ENCODE measurements around the gene ZNF12.

- TF ChIP-seq TAF1 (IDR thresholded peaks at IDR 0.05; ENCODE audit: borderline replicate concordance, low read depth, low read length) (no peak), POLR2A (IDR thresholded peaks at IDR 0.05; ENCODE audit: low read depth, low read length) (no peak), POLR2AphosphoS5 (IDR thresholded peaks at IDR 0.05; ENCODE audit: low read depth, low read length) (no peak)
Observed at GRCh38 chr7:6650086-6650485, 56.7 kb downstream of the ZNF12 start.

Data from GM12892 (cell line).